Activated CD8-positive, alpha-beta memory T cell treated with anti-CD3 and anti-CD28 coated beads, Interleukin-2, amount 10 ng/mL, durations not matched to agents 7 days and 5 days (primary cell): ENCODE measurements around the gene RGL1. TPM values are rescaled to one million over a fixed set of nuclear protein-coding genes. Genes with fewer than 3 reads are reported as not detected.
A peak's percentile ranks its signal among the peaks of the same experiment; 100 is the strongest.

Experiments used
- ATAC-seq: fragments of 150-1000 bp; cut with Tn5 transposase; one replicate; pipeline ENCODE4 v1.10.0; 2021; ENCODE audit warnings: moderate library complexity
- CTCF ChIA-PET: fragments of 350-600 bp; sonication (Branson Sonifier 250); formaldehyde crosslinking; loops from one replicate; lab custom pipeline; 2021; ENCODE audit warnings: antibody characterized with exemption; lab: Charles Lee
- DNase-seq: peaks from one replicate; pipeline ENCODE4 v3.0.0-alpha.2; 2020
- H3K27ac Mint-ChIP-seq: one replicate; pipeline ENCODE4 v1.8.0; 2021; ENCODE audit warnings: mild to moderate bottlenecking, mixed read lengths
- H3K27me3 Mint-ChIP-seq: one replicate; pipeline ENCODE4 v1.8.0; 2021; ENCODE audit warnings: mixed read lengths
- H3K36me3 Mint-ChIP-seq: one replicate; pipeline ENCODE4 v1.8.0; 2021; ENCODE audit warnings: mild to moderate bottlenecking, mixed read lengths
- H3K4me1 Mint-ChIP-seq: one replicate; pipeline ENCODE4 v1.8.0; 2021; ENCODE audit warnings: mixed read lengths
- H3K4me3 Mint-ChIP-seq: one replicate; pipeline ENCODE4 v1.8.0; 2021; ENCODE audit warnings: mild to moderate bottlenecking, moderate library complexity, mixed read lengths
- H3K9me3 Mint-ChIP-seq: one replicate; pipeline ENCODE4 v1.8.0; 2022; ENCODE audit warnings: low read depth, mixed read lengths
- total RNA-seq, 2 experiments: library from RNA; stranded (reverse); gene quantifications; one replicate each; pipeline ENCODE4 v1.2.3, GENCODE V29; 2021

RGL1 gene
- total RNA-seq, 2 experiments from 2014 or later: 2.0 to 2.9 TPM

DNA sequence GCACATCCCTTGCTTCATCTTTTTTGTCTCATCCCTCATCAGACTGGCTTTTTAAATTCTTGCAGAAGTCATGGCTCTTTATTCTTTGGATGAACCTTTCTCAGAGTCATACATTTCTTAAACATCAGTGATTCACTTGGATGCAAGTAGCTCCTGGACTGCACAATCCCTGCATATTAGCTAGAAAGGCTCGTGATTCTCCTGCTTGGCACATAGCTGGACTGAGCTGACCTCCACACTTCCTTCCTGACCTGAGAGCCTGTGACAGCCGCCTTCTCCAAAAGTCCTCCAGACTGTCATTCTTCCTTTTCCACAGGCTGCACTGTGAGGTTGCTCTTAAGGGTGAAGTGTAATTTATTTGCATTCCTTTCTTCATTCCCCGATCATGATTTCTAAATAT is 109.4 kb downstream of the RGL1 start:
- peaks cover 11% of the 10 kb centered on the region for H3K36me3 Mint-ChIP-seq
- peaks cover 36% of the 10 kb centered on the region for H3K4me1 Mint-ChIP-seq
- CTCF ChIA-PET: interaction anchor here (5.1 to 5.9 kb wide), 2 partner anchors 228 to 260 kb away, joined by 34 to 104 read pairs; partner anchors contain the start of gene APOBEC4
- DNase-seq: no peak
- H3K27ac Mint-ChIP-seq: no peak overlapping the region
- H3K4me3 Mint-ChIP-seq: no peak overlapping the region
- no peaks in the 10 kb centered on the region for H3K9me3 Mint-ChIP-seq
- H3K27me3 Mint-ChIP-seq: peaks cover 3% of the 10 kb centered on the region
- no peak for ATAC-seq

DNA sequence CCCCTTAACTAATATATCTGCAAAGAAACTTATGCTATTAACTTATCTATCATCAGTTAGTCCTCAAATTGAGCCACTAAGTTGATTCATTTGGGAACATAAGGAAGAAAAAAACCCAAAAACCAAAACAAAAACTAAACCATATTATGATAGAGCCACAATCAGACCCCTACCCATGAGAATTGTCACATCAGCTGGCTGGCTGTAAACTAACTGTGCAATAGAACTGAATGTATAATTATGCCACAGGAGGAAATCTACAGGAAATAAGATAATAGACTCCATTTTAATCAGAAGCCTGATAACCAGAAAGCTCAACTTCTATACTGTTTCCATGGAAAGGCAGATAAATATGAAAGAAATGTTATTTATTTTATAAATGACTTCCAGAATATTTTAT is 110.0 kb downstream of the RGL1 start:
- ATAC-seq (no peak), DNase-seq (no peak)
- CTCF ChIA-PET: interaction anchor here (1.2 to 5.9 kb wide), 16 partner anchors 9 to 446 kb away, joined by 3 to 104 read pairs (median 4); partner anchors contain the start of gene APOBEC4
- peaks cover 30% of the 10 kb centered on the region for H3K4me1 Mint-ChIP-seq
- no peak overlapping the region for H3K4me3 Mint-ChIP-seq
- peaks cover 8% of the 10 kb centered on the region for H3K36me3 Mint-ChIP-seq
- H3K27me3 Mint-ChIP-seq: peaks cover 3% of the 10 kb centered on the region
- no peak overlapping the region for H3K27ac Mint-ChIP-seq
- H3K9me3 Mint-ChIP-seq: no peaks in the 10 kb centered on the region

DNA sequence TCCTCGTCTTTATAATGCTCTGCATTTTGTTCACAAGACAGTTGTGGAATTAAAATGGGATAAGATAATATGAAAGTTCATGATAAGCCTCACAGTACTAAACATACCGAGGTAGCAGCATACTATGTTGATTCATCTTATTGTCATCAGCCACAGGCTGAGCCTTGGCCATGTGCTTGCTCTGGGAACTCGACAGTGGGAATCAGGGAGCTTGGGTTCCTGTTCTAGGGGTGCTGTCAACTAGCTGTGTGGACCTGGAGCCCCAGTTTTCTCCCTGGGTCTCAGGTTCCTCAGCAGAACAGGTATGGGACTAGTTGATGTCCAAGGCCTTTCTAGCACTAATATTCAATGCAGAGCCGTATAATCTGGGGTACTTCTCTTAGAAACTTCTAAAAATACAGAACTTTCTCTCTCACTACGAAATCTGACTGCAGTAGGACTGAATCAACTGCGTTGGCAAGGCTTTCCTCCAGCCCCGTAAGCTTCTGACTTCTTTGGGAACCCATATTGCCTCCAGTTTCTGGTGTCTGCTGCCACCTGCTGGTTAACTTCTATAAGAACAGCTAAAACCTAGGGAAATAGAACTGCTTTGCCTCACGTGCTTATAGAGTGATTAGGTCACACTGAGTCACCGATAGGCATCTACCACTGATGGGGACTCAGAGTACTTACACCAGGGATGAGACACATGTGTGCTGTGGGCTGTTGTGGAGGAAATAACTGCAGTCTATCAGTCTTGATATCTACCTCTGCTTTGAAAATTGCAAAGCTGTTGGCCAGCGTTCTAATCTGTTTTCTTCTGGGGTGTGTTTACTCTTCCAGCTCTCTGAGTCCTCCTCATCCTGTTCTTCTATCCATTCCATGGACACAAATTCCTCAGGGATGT is 110.9 kb downstream of the RGL1 start:
- ATAC-seq: peak; percentile 100
- H3K36me3 Mint-ChIP-seq: peaks cover 7% of the 10 kb centered on the region
- peaks cover 21% of the 10 kb centered on the region for H3K4me1 Mint-ChIP-seq
- CTCF ChIA-PET: interaction anchor here (0.7 to 5.9 kb wide), 42 partner anchors 8 to 447 kb away, joined by 3 to 104 read pairs (median 4); partner anchors contain the start of genes APOBEC4 and ARPC5
- H3K27me3 Mint-ChIP-seq: peaks cover 3% of the 10 kb centered on the region
- H3K4me3 Mint-ChIP-seq: no peak overlapping the region
- H3K9me3 Mint-ChIP-seq: no peaks in the 10 kb centered on the region
- H3K27ac Mint-ChIP-seq: peak overlapping the region; percentile 42
- peak; percentile 84 for DNase-seq

DNA sequence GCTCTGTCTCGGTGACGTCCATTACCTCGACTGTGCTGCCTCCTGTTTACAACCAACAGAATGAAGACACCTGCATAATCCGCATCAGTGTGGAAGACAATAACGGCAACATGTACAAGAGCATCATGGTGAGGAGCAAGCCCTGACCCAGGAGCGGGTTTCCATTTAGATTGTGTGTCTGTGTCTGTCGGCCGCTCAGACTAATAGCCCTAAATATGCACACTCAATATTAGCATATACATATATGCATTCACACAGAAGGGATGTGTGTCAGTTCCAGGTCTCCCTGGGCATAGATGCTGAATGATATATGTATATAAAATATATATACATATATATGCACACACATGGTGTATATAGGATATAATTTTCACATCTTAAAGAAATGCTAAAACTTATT is 111.7 kb downstream of the RGL1 start:
- CTCF ChIA-PET: interaction anchor here (0.8 to 5.9 kb wide), 35 partner anchors 8 to 406 kb away, joined by 3 to 104 read pairs (median 4); partner anchors contain the start of gene APOBEC4
- Mint-ChIP-seq H3K4me3 (no peak overlapping the region), H3K36me3 (peaks cover 7% of the 10 kb centered on the region), H3K27me3 (peaks cover 3% of the 10 kb centered on the region), H3K27ac (peak overlapping the region; percentile 42), H3K9me3 (no peaks in the 10 kb centered on the region), H3K4me1 (peaks cover 19% of the 10 kb centered on the region)
- DNase-seq (no peak), ATAC-seq (no peak)

DNA sequence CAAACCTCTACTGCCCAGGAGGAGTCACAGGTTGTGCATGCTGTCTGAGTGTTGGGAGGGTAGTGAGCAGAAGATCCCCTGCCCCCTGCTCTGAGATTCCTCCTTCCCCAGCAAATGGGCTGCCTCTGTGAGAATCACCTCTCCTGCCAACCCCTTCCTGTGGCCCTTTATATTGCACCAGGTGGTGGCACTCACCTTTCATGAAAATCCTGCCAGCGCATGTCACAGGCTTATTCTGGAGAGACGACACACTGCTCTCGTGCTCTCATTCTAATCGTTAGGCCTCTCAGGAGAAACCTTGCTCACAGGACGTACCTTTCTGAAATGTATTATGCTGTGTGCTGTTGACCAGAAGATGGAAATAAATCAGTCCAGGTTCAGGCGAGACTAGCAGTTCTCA is 113.7 kb downstream of the RGL1 start:
- no peak for ATAC-seq
- Mint-ChIP-seq H3K36me3 (no peaks in the 10 kb centered on the region), H3K4me1 (peaks cover 15% of the 10 kb centered on the region), H3K27ac (no peak overlapping the region), H3K4me3 (no peak overlapping the region), H3K9me3 (no peaks in the 10 kb centered on the region), H3K27me3 (peaks cover 3% of the 10 kb centered on the region)
- CTCF ChIA-PET: no interaction called here
- DNase-seq: no peak

DNA sequence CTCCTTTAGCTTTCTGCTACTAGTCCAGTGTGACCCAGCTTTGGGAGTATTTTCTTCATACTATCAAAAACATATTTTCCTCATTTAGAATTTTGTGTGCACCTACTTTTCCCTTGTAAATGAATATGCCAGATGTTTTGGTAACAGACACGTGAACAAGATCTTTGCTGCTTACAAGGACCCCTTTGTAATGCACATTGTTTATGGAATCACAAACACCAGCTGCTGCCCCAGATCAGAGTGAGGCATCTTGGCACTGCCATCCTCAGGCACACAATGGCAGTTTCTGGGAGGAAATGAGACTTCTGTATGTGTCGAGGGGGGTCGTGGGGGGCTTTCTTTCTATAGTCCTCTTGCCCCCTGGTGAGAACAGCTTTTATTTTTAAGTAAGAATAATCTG is 115.7 kb downstream of the RGL1 start:
- no peaks in the 10 kb centered on the region for H3K36me3 Mint-ChIP-seq
- H3K9me3 Mint-ChIP-seq: no peaks in the 10 kb centered on the region
- H3K4me1 Mint-ChIP-seq: peaks cover 13% of the 10 kb centered on the region
- DNase-seq (no peak), ATAC-seq (no peak)
- H3K4me3 Mint-ChIP-seq: no peak overlapping the region
- no peak overlapping the region for H3K27ac Mint-ChIP-seq
- CTCF ChIA-PET: interaction anchor here (1.2 to 1.3 kb wide), 2 partner anchors 9 to 13 kb away, joined by 3 to 4 read pairs; no protein-coding TSS in a partner anchor
- peaks cover under 1% of the 10 kb centered on the region for H3K27me3 Mint-ChIP-seq

DNA sequence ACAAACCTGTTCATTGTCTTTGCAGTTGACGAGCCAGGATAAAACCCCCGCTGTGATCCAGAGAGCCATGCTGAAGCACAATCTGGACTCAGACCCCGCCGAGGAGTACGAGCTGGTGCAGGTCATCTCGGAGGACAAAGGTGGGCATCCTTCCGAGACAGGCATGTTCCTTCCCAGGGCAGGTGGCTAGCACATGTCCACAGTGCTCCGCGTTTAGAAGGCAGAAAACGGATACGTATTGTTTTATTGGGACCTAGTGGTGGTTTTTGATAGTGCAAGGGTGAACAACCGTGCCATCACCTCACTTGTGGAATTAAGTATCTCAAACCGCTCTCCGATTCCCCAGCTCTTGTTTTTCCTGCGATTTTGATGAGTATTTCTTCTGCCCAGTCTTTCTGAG is 117.3 kb downstream of the RGL1 start:
- Mint-ChIP-seq H3K27me3 (no peaks in the 10 kb centered on the region), H3K9me3 (no peaks in the 10 kb centered on the region), H3K27ac (no peak overlapping the region), H3K4me3 (no peak overlapping the region), H3K4me1 (peaks cover 3% of the 10 kb centered on the region), H3K36me3 (no peaks in the 10 kb centered on the region)
- DNase-seq: no peak
- ATAC-seq: no peak
- CTCF ChIA-PET: interaction anchor here (1.1 to 1.5 kb wide), 2 partner anchors 99 to 267 kb away, joined by 3 read pairs; no protein-coding TSS in a partner anchor

DNA sequence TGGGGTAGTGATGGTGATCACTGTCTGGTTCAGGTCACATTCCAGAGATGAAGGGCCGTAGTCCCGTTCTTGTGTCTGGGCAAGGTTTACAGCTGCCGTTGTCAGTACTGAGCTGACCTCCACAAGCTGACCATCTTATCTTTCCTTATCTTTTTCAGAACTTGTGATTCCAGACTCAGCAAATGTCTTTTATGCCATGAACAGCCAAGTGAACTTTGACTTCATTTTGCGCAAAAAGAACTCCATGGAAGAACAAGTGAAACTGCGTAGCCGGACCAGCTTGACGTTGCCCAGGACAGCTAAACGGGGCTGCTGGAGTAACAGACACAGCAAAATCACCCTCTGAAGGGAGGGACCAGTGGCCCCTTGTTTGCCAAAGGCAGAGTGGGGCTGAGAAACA is 121.0 kb downstream of the RGL1 start:
- H3K4me3 Mint-ChIP-seq: no peak overlapping the region
- no peak for DNase-seq
- H3K36me3 Mint-ChIP-seq: no peaks in the 10 kb centered on the region
- CTCF ChIA-PET: interaction anchor here (0.8 kb wide), 1 partner anchor 10 kb away, joined by 4 read pairs; no protein-coding TSS in a partner anchor
- no peak for ATAC-seq
- H3K4me1 Mint-ChIP-seq: no peaks in the 10 kb centered on the region
- H3K27me3 Mint-ChIP-seq: no peaks in the 10 kb centered on the region
- H3K27ac Mint-ChIP-seq: no peak overlapping the region
- no peaks in the 10 kb centered on the region for H3K9me3 Mint-ChIP-seq

DNA sequence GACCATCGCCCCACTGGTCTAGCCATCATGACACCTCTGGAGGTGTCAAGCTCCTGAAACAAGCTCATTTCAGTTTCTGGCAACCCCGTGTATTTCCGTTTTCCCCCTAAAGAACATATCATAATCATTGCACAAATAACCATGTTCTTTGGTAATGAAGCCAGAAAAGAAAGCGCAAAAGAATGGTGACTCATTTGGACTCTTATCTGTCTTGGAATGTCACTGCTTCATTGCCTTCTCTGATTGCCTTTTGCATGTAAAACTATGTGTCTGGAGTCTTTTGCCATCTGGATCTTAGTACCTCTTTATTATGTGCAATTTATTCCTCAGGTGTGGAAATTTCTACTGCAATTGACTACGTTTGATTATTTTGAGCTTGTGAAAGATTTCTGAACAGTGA is 122.1 kb downstream of the RGL1 start:
- no peaks in the 10 kb centered on the region for H3K36me3 Mint-ChIP-seq
- ATAC-seq (no peak), DNase-seq (no peak)
- no peak overlapping the region for H3K4me3 Mint-ChIP-seq
- no peak overlapping the region for H3K27ac Mint-ChIP-seq
- no peaks in the 10 kb centered on the region for H3K9me3 Mint-ChIP-seq
- no peaks in the 10 kb centered on the region for H3K4me1 Mint-ChIP-seq
- CTCF ChIA-PET: interaction anchor here (1.3 kb wide), 1 partner anchor 11 kb away, joined by 3 read pairs; no protein-coding TSS in a partner anchor
- H3K27me3 Mint-ChIP-seq: no peaks in the 10 kb centered on the region

DNA sequence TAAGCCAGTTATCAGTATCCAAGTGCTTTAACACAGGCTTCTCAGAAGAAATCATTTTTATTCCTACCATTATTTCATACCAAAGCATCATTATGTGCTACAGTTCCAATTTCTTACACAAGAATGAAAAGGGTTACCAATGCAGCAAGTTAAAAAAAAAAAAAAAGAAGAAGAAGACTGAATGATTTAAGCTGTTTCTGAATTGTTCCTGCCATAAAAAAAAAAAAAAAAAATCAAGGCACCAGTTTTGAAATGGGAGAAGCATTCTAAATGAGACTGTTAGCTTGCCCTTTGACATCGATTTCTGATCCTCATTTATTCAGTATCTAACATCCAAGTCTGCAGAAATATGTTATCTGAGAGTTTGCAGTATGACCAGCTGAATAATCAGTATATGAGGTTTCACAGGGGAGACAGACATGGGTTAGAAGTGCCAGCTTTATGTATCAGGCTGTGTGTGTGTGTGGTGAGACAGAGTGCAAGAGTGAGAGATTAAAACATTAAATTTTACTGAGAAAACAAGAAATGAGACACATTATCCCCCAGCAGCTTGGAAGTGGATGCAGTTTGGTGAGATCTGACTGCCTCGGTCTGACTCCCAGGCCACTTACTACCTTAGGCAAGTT is 126.8 kb downstream of the RGL1 start:
- H3K27me3 Mint-ChIP-seq: no peaks in the 10 kb centered on the region
- ATAC-seq (no peak), DNase-seq (no peak)
- CTCF ChIA-PET: interaction anchor here (1.0 to 1.1 kb wide), 2 partner anchors 16 to 291 kb away, joined by 3 read pairs; no protein-coding TSS in a partner anchor
- H3K9me3 Mint-ChIP-seq: no peaks in the 10 kb centered on the region
- H3K4me1 Mint-ChIP-seq: peaks cover 3% of the 10 kb centered on the region
- no peaks in the 10 kb centered on the region for H3K36me3 Mint-ChIP-seq
- no peak overlapping the region for H3K4me3 Mint-ChIP-seq
- H3K27ac Mint-ChIP-seq: no peak overlapping the region

DNA sequence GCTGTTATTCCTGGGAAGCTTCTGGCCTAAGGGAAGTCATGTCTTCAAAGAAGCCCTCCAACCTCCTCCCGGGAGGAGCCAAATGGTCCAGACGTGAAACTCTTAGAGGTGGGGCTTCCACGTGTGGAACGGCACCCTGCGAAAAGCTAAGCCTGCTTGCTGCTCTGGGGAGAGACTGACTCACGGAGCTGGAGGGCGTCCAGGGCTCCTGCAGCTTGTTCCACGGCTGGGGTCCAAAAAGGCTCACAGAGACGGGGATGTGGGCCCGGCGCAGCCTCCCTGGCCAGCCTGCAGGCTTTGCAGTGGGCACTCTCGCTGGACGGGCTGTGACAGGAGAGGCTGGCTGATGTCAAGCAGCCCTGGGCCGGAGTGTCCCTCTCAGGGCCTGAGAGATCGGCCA is 127.5 kb downstream of the RGL1 start:
- ATAC-seq (no peak), DNase-seq (no peak)
- Mint-ChIP-seq H3K27ac (no peak overlapping the region), H3K4me3 (no peak overlapping the region), H3K9me3 (no peaks in the 10 kb centered on the region), H3K36me3 (no peaks in the 10 kb centered on the region), H3K4me1 (peaks cover 3% of the 10 kb centered on the region), H3K27me3 (no peaks in the 10 kb centered on the region)
- CTCF ChIA-PET: interaction anchor here (1.0 to 1.1 kb wide), 2 partner anchors 17 to 290 kb away, joined by 3 read pairs; no protein-coding TSS in a partner anchor

DNA sequence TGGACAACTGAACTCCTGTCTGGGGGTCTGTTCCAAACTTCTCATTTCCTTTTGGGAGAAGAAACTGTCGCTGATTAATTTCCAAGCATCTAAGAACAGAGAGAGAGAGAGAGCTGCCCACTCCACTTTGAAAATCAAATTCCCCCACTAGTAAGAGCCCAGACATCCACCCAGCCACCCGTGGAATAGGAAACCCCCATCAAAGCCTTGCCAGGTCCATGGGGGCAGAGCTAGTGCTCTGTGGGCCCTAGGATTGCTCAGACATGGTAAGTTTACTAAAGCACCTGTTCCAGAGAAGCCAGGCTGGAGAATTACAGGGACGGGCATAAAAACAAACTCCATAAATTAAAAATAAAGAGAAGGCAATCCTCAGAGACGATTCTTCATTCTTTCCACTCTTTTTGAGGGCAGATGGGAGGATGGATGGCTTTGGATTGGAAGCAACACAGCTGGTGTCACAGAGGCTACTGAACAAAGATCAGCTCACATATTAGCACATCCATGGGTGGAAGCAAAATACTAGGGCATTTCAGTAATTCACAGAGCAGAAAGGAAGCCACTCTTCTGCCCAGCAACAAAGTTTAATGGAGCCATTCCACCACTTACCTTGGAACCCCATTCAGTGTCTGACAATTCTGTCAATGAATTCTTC is 128.7 kb downstream of the RGL1 start:
- Mint-ChIP-seq H3K27ac (no peak overlapping the region), H3K27me3 (no peaks in the 10 kb centered on the region)
- no peak for ATAC-seq

DNA sequence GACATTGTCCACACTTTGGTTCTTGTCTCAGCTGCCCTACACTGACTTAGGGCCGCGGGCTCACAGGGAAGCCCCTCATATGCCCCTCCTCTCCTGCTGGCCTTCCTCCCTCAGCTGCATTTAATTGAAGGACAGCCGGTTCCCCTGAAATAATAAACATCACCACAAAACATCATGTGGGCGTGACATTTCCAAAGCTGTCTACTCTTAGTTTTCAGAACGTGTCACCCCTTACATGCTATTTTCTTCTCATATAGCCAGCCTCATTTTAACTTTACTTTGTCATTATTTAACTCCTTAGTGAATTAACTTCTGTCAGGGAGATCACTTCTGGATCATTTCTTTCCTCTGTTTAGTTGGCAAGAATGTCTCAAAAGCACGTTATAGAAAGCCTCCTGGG is 129.4 kb downstream of the RGL1 start:
- H3K4me3 Mint-ChIP-seq: no peak overlapping the region
- peaks cover 3% of the 10 kb centered on the region for H3K4me1 Mint-ChIP-seq
- H3K36me3 Mint-ChIP-seq: no peaks in the 10 kb centered on the region
- ATAC-seq (no peak), DNase-seq (no peak)
- no peaks in the 10 kb centered on the region for H3K9me3 Mint-ChIP-seq
- CTCF ChIA-PET: interaction anchor here (1.4 kb wide), 1 partner anchor 14 kb away, joined by 3 read pairs; no protein-coding TSS in a partner anchor
- no peak overlapping the region for H3K27ac Mint-ChIP-seq
- no peaks in the 10 kb centered on the region for H3K27me3 Mint-ChIP-seq

More for the DNA sequence above, 128.7 kb downstream of the RGL1 start:
- H3K4me1 Mint-ChIP-seq: peaks cover 3% of the 10 kb centered on the region
- H3K9me3 Mint-ChIP-seq: no peaks in the 10 kb centered on the region
- H3K4me3 Mint-ChIP-seq: no peak overlapping the region
- H3K36me3 Mint-ChIP-seq: no peaks in the 10 kb centered on the region
- no peak for DNase-seq
- CTCF ChIA-PET: interaction anchor here (1.4 kb wide), 1 partner anchor 13 kb away, joined by 3 read pairs; no protein-coding TSS in a partner anchor
